AG04449 (cell line): ENCODE results near the gene COMMD1.
"Not testable (repeated sequence)": the region's sequence is repeated elsewhere in the genome, so short reads cannot be mapped to it uniquely, and the experiment has no call there.

ENCODE experiments used
- CTCF ChIA-PET: fragments of 350-600 bp; formaldehyde crosslinking; extraction: SDS; loops from one replicate; lab custom pipeline; 2021; ENCODE audit warnings: antibody characterized with exemption; lab: Yijun Ruan, JAX
- POLR2A ChIA-PET: fragments of 400-600, 350-600 bp; formaldehyde crosslinking; extraction: SDS; loops from one replicate; lab custom pipeline; 2020; ENCODE audit warnings: antibody characterized with exemption, inconsistent platforms; lab: Yijun Ruan, JAX
- DNase-seq: peaks from one replicate; pipeline ENCODE4 v3.0.0-alpha.2; 2010; ENCODE audit warnings: low read depth, low spot score
- H3K4me3 ChIP-seq: 2 replicates; pipeline ENCODE4 v1.5.1; 2011; ENCODE audit warnings: low read depth, mild to moderate bottlenecking, control low read depth, low read length
- CTCF ChIP-seq: IDR thresholded peaks from one replicate; pipeline ENCODE4 v1.5.1; 2011; ENCODE audit warnings: mild to moderate bottlenecking, moderate library complexity, low read length, control low read depth, inconsistent platforms; ENCODE audit not compliant: insufficient read depth; ENCODE audit errors: missing control alignments

Gene COMMD1

GRCh38 chr2:61905372-61906185 is at the start of gene COMMD1:
COMMD1 (plus strand) TSS chr2:61905674; CDS start chr2:61905679, 5 bp downstream.
- ChIA-PET POLR2A (interaction anchor here (0.5 to 1.1 kb wide), 2 partner anchors 18 to 99 kb away, joined by 3 to 4 read pairs; no protein-coding TSS in a partner anchor), CTCF (interaction anchor here (1.0 to 1.7 kb wide), 6 partner anchors 11 to 505 kb away, joined by 3 to 13 read pairs (median 4); no protein-coding TSS in a partner anchor)
- no peak for TF ChIP-seq CTCF
- DNase-seq = no peak
- H3K4me3 ChIP-seq = peak within 1 kb of the TSS; percentile 88

GRCh38 chr2:61857224-61857623 is 48.2 kb upstream of the COMMD1 start:
- POLR2A ChIA-PET = no interaction called here
- H3K4me3 ChIP-seq = no peak overlapping the region
- no peak for DNase-seq
- CTCF ChIA-PET = no interaction called here
- TF ChIP-seq CTCF = no peak

- H3K4me3 ChIP-seq = no peak overlapping the region
- TF ChIP-seq CTCF = no peak
- CTCF ChIA-PET = no interaction called here
- no peak for DNase-seq
- POLR2A ChIA-PET = no interaction called here
These were observed 43.4 kb upstream of the COMMD1 start for GRCh38 chr2:61862085-61862484.

GRCh38 chr2:61866482-61867089 is 38.9 kb upstream of the COMMD1 start:
- POLR2A ChIA-PET, DNase-seq, H3K4me3 ChIP-seq: not testable (repeated sequence)
- CTCF ChIA-PET = interaction anchor here (0.6 kb wide), 1 partner anchor 270 kb away, joined by 3 read pairs; no protein-coding TSS in a partner anchor

GRCh38 chr2:61876400-61876799 is 29.1 kb upstream of the COMMD1 start:
- TF ChIP-seq CTCF = no peak
- CTCF ChIA-PET = no interaction called here
- DNase-seq = no peak
- POLR2A ChIA-PET = no interaction called here
- no peak overlapping the region for H3K4me3 ChIP-seq

GRCh38 chr2:61877571-61878245 is 27.8 kb upstream of the COMMD1 start:
- CTCF ChIA-PET = no interaction called here
- POLR2A ChIA-PET = interaction anchor here (0.5 kb wide), 1 partner anchor 1007 kb away, joined by 3 read pairs; no protein-coding TSS in a partner anchor
- TF ChIP-seq CTCF = no peak
- DNase-seq = no peak
- no peak overlapping the region for H3K4me3 ChIP-seq
